ENCODE data around the gene ZNF112.
A peak's percentile ranks its signal among the peaks of the same experiment; 100 is the strongest.
"Not testable (repeated sequence)": the region's sequence is repeated elsewhere in the genome, so short reads cannot be mapped to it uniquely, and the experiment has no call there.

Gene ZNF112

DNA sequence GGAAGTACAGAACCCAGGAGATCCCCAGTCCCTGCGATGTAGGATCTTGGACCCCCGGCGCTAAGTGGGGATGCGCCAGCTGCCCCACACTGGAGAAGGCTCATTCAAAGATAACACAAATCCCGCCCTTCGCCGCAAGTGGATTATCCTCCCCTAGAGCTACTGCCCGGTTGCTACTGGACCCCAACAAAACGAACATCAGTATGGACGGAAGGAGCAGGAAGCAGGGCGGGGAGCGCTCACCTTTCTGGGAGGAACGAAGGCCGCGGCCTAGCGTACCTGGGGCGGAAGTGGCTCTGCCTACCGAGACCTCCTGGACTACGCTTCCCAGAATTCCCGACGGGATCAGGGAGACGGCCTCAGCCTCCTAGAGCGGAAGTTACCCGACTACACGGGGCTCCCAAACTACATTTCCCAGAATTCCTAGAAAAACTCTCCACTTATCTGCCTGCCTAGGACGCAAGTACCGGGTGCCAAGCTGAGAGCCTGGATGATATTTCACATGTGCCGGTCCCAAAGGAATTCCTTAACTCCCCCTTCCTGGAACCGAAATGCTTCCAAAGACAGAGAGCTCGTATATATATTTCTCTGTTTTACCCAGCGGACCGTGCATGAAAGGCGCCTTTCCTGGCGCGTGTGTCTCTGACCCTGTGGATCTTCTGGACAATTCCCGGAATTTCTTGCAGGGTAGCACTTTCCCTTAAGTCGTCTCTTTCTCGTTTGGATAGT, at the start of gene ZNF112:
ZNF112 (minus strand) TSS at position 298 of the 729 bp plus-strand sequence. CDS start 16,141 bp downstream, outside the sequence.
- DNase-seq (ENCODE audit: low read depth in 2 of 2) = no peak

DNA sequence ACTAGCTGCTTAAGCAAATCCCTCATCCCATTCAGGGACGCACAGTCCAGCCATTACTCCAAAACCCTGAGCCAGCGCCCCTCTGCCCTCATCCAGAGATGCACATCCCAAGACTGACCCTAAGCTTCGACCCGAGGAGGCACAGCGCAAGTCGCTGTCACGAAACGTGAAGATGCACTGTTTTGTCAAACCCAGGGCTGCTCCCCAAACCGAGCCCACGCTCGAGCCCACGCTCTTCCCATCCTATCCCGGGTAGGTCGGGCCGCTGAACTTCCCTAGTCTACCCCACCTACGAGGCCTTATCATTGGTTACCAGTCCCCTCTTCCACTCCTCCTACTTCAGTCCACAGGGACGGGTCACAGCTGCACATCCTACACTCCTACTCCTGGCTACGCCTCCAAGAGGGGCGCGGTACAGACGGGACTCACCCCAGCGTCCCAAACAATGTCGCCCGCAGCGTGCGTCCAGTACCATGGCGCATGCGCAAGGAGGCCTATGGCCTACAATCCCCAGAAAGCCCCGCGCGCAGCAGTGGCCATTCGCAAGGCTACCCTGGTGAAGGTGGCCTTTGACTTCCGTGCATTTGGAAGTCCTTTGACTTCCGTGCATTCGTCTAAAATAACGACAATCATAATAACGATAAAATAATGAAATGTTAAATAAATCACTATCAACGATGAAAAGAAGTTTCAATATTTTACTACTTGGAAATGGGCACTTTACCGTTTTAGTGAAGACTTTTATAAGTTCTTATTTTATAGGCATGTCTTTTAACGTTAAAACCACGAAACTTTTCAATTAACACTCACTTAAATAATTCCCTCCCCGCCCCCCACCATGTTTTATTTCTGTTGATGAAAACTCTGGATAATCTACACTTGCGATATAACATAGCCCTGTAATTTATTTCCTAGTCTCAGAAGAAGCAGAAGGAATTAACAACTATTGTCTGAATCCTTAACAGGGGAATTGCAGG, 44.9 kb upstream of the ZNF112 start, which contains the start of gene ZNF285:
ZNF285 (minus strand) TSS at position 470 of the 977 bp plus-strand sequence. CDS start 4,395 bp downstream, outside the sequence.
- peak; percentile 25 to 44 for DNase-seq (ENCODE audit: low read depth in 2 of 2)

DNA sequence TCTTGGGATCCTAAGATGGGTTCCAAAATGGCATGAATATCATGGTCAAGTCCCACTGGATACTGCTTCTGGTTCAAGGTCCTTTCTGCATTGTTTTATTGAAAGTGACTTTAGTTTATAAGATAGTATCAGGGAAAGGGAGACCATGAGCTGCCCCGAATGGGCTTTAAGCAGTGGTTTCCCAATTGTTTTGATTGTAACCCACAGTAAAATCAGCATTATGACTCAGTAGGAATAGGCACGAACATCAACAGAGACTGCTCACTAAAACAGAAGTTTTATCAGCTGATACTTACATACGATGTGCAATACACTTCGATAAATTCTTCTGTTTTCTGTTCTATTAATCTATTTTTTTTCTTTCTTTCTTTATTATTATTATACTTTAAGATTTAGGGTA, 32.8 kb upstream of the ZNF112 start:
- not testable (repeated sequence) for DNase-seq (ENCODE audit: low read depth in 2 of 2)

DNA sequence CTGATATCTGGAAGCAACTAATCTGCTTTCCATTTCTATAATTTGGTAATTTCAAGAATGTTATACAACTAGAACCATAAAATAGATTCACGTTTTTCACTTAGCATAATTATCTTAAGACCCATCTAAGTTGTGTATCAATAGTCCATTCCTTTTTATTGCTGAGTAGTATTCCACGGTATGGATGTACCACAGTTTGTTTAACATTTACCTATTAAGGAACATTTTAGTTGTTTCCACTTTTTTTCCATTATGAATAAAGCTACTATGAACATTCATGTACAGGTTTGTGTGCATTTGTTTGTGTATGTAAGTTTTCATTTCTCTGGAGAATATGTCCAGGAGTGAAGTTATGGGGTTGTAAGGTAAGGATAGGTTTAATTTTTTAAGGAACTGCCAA, 18.3 kb upstream of the ZNF112 start:
- DNase-seq (ENCODE audit: low read depth in 2 of 2) = no peak

DNA sequence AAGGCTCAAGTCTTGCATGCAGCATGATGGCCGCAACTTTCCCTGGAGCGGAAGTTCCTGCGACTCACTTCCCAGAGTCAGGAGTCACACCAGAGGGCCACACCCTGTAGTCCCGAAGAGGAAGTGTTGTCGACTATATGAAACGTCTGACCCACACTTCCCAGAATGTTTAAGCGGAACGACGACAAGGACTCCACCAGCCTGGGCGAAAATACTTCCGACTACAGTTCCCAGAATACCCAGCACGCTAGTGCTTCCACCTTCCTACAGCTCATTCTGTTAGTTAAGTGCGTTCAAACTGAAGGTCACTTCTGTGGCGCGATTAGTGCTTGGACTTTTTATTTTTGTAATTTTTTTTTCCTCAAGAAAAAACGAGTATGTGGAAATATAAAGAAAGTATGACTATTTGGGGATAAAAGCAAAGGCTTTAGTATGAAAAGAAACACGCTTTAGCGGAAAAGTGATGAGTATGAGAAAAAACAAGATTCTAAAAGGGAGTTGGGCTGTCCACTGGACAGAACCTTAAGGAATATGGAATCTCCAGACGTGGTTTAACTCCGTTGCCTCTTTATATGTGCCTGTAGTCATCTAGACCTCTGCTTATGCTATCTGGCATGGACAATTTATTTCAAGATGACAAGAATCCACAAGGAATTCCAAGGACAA, 15.5 kb upstream of the ZNF112 start:
- no peak for DNase-seq (ENCODE audit: low read depth in 2 of 2)

DNA sequence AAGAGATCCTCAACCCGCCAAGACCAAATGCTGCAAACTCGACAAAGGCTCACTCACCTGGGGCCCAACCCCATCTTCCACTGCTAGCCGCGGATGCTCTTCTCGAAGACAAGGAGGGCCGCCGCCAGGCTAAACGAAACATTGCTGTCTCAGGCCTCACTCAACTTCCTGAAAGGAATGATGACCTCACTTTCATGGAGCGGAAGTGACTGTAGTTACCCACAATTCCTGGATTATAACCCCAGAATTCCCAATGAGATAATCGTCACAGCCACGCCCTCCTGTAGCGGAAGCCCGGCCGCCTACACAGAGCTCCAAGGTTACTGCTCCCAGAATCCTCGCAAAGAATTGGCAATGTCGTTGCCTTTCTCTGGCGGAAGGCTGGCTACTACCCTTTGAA, 10.5 kb upstream of the ZNF112 start:
- DNase-seq (ENCODE audit: low read depth in 2 of 2) = no peak

DNA sequence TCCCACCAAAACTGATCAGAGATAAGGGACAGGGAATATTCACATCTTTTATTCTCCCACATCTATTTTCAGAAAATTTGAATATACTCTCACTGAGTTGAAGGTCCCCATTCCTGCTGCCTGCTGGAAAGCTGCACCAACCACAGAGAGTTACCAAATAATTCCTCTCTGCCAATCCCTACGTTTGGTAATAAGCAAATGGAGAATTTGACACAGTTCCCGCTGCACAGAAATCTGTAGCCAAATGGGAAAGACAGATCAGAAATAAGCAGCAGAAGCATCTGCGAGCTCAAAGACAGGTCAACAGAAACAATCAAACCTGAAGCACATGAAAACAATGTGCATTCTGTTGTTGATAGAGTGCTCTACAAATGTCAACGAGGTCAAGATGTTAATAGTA, 9.9 kb downstream of the ZNF112 start:
- DNase-seq (ENCODE audit: low read depth in 2 of 2) = no peak

DNA sequence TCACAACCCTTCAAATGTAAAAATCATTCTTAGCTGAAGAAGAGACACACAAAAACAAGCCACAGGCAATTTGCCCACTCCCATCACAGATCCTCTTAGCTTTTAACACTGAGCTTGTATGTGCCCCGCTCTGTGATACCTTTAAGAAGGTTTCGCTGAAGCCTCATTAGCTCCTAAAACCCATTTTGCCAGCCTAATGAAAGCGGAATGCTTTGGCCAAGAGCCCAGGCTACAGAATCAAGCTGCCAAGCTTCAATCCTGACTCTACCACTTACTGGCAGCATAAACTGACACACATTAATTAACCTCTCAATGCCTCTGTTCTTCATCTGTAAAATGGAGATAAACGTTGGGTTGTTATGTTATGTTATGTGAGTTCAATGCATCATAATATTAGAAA, 10.5 kb downstream of the ZNF112 start:
- DNase-seq (ENCODE audit: low read depth in 2 of 2) = no peak

DNA sequence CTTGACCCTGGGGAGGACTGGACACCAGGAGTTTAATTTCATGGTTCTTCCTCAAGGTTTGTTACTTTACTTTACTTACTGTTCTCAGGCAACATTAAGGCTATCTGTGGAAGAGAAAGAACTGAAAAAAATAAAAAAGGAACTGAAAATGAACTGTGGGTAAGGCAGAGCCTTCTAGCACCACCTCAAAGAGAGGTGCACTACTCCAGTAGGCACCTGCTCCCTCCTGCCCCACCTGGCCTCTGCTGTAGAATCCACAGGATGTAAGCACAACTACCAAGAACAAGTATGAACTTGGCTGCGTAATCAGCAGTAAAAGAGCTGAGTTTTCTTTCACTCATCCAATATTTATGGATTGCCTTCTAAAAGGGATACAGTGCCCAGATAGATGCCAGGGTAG, 12.2 kb downstream of the ZNF112 start:
- no peak for DNase-seq (ENCODE audit: low read depth in 2 of 2)

DNA sequence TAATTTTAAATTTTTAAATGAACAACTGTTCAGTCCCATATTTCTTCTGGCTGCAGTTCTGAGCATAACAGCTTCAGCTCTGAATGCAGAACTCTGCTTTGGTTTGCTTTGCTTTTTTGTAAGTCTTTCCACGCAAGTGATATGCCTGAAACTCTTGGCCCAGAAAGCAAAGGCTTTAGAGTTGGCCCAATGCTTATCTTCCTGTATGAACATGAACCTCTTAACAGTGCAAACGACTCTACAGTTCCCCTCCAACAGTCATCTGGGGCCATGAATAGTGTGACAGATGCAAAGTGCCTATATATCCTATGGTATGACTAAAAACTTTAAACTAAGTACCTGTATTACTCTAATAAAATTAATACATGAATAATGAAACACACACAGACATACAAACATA, 14.7 kb downstream of the ZNF112 start:
- DNase-seq (ENCODE audit: low read depth in 2 of 2) = no peak

DNA sequence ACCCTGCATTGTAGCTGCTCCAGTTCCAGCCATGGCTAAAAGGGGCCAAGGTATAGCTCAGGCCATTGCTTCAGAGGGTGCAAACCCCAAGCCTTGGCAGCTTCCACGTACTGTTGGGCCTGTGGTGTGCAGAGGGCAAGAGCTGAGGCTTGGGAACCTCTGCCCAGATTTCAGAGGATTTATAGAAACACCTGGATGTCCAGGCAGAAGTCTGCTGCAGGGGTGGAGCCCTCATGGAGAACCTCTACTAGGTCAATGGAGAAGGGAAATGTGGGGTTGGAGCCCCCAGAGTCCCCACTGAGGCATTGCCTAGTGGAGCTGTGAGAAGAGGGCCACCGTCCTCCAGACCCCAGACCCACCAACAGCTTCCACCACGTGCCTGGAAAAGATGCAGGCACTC, 21.8 kb downstream of the ZNF112 start:
- DNase-seq (ENCODE audit: low read depth in 2 of 2) = not testable (repeated sequence)

DNA sequence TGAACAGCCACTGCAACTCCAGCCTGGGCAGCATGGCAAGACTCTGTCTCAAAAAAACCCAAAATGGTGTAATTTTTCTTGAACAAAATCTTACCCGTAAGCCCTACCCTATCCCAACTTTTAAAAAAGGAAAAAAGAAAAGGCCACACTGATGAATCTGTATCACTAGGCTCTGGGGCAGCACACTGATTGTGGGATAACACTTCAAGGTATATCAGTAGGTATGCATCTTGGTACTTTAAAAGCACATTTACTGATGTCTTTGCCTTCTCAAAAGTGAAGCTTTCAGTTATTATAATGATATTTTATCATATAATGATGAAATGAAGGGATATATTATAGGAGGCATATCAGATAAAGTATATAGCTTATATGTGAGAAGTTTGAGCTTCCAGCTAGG, 24.3 kb downstream of the ZNF112 start:
- DNase-seq (ENCODE audit: low read depth in 2 of 2) = no peak

DNA sequence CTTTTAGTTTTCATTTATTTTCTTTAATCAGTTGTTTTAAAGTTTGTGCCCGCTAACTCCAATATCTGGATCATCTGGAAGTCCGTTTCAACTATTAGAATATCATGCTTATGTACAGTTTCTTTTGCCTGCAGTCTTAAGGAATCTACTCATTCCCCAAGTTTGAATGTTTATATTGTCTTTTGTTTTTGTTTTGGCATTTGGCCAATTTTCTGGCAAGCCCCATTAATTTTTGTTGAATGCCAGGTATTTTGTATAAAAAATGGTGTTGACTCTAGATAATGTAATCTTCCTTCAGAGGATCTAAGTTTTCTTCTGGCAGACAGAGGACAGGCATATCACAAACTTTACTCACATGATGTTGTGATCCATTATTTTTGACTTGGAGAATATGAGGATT, 40.6 kb downstream of the ZNF112 start:
- DNase-seq (ENCODE audit: low read depth in 2 of 2) = no peak

DNA sequence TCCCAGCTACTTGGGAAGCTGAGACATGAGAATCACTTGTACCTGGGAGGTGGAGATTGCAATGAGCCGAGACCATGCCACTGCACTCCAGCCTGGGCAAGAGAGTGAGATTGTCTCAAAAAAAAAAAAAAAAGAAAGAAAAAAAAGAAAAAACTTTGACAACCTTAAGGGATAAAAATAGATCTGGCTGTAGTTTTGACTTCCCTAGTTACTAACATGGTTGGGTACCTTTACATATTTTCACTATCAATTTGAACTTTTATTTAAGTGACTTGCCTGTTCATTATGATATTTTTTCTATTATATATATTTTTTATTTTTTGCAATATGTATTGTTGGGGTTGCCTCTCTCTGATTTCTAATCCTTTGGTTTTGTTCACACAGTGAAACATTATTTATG, 43.2 kb downstream of the ZNF112 start:
- no peak for DNase-seq (ENCODE audit: low read depth in 2 of 2)

DNA sequence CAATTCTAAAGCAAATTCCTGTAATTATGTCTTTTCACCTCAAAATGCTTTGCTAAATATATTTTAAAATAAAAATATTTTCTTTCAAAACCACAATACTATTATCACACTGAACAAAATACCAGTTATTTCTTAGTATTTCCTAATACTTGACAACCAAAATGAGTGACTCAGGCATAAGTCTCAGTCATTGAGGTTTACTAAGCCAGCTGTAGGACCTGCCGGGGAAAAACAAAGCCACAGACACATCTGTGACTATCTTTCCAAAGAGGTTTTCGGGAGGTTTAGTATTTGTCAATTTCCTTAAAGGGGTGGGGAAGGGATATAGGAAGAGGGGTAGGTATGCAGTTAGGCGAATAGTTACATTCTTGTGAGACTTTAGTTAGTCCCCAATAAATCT, 48.5 kb downstream of the ZNF112 start:
- DNase-seq (ENCODE audit: low read depth in 2 of 2) = no peak

DNA sequence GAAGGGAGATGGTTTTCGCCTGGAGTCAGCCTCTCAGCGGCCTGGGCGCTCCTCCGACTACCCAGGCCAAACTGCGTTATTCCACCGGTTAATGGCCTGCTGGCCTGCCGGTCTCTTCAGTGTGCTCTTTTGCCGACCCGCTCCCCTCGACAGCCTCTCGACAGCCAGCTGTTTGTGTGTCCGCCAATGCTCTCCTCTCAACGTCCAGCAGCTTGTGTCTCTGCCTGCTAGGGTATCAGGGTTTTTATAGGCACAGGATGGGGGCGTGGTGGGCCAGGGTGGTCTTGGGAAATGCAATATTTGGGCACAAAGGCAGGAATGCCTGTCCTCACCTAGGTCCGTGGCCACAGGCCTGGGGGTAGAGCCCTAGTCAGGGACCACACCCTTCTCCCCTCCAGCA, 50.2 kb downstream of the ZNF112 start:
- no peak for DNase-seq (ENCODE audit: low read depth in 2 of 2)

DNA sequence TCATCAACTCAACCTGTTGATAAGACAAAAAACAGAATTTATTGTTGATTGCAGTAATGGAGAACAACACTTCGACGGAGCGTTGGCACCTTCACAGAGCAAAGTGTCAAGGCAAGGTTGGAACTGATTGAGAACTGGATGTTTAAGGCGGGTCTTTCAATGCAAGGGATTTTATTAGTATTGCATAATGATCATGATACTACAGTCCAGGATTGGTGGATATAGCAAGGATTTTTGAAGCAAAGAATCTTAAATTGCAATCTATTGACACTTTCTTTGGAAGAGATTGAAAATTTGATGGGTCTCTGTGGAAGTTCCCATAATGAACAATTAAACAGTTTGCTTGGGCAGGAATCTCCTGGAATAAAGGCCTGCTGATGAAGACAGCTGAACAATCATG, 51.0 kb downstream of the ZNF112 start:
- DNase-seq (ENCODE audit: low read depth in 2 of 2) = no peak

DNA sequence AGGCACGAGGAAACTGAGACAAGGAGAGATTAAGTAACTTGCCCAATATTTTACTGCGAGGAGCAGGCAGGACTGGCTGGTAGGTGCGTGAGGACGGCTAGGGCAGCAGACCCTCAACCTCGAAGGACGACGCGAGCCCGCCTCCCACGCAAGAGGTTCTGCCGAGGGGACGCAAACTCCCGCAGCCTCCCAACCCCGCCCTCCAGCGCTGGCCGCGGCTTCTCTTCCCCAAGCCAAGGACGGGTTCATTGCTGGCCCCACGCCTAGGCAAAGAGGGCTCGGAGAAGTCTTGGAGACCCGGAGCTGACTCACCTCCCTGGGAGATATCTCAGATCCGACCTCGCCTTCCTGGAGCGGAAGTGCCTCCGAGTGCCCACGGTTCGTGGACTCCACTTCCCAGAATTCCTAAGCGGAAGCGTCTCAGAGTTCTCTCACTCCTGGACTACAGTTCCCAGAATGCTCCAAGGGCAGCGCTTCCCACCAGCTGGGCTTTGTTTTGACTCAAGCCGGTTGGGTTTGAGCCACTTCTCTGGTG, 51.8 kb downstream of the ZNF112 start, which contains the start of gene ZNF235:
ZNF235 (minus strand) TSS at position 367 of the 535 bp plus-strand sequence. CDS start 1,621 bp downstream, outside the sequence.
- peak; percentile 15 to 41 for DNase-seq (ENCODE audit: low read depth in 2 of 2)

DNA sequence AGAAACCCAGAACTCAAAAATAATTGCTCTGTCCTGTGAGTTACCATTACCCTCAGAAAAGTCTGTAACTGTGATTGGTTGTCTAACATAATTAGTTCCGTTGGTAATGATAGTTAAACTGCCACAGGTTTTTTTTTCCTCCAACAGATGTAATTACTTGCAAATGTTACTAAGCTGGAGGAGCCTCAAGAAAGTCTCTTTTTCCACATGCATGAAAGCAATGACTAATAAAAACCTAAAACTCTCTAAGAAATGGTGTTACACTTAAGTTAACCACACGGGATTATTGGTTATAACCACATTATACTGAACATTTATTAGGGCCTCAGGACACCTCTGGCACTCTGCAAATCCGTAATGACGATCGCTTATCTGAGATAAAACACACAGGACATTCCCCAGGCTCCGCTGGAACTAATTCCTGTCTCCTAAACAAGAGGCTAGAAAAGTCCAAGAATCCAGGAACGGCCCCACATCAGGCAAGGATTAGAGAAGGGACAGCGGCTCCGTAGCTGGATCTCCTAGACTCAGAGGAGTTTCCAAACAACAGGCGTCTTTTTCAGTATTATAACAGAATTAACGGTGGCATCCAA, 52.4 kb downstream of the ZNF112 start:
- DNase-seq (ENCODE audit: low read depth in 2 of 2) = no peak

DNA sequence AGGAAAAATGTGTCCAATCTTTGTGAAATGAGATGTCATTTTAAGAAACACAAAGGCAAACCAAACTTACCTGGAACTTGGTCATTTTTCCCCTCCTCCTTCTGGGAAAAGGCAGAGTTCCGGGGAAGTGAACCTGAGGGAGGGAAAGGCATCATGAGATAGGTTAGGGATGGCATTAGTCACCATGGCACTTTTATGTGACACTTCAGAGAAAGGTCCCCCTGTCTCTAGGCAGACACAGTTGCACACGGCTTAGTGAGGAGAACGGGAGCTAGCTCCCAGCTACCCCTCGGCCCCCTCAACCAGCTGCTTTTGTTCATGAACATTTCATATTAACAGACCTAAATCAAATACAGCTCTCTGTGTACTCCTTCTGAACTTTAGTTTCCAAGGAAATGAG, 53.2 kb downstream of the ZNF112 start:
- DNase-seq (ENCODE audit: low read depth in 2 of 2) = no peak

DNA sequence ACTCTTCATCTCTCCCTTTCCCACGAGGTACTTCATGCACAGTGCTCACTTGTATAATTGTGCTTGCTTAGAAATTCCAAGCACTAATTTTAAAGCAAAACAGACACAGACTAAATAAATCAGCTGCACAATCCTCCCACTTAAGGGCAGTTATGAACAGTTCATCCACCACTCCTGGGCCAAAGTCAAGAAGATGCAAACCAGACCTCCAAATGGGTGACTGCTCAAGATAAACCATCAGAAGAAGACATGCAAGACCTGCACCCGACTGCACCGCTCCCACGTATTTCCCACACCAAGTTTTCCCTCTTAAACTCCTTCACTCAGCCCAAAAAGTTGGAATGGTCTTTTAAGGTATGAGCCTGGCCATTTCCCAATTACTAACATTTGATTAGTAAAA, 71.5 kb downstream of the ZNF112 start:
- DNase-seq (ENCODE audit: low read depth in 2 of 2) = no peak
